ENCODE measurements around the gene TMTC2.
A peak's percentile ranks its signal among the peaks of the same experiment; 100 is the strongest.

The TMTC2 gene

DNA sequence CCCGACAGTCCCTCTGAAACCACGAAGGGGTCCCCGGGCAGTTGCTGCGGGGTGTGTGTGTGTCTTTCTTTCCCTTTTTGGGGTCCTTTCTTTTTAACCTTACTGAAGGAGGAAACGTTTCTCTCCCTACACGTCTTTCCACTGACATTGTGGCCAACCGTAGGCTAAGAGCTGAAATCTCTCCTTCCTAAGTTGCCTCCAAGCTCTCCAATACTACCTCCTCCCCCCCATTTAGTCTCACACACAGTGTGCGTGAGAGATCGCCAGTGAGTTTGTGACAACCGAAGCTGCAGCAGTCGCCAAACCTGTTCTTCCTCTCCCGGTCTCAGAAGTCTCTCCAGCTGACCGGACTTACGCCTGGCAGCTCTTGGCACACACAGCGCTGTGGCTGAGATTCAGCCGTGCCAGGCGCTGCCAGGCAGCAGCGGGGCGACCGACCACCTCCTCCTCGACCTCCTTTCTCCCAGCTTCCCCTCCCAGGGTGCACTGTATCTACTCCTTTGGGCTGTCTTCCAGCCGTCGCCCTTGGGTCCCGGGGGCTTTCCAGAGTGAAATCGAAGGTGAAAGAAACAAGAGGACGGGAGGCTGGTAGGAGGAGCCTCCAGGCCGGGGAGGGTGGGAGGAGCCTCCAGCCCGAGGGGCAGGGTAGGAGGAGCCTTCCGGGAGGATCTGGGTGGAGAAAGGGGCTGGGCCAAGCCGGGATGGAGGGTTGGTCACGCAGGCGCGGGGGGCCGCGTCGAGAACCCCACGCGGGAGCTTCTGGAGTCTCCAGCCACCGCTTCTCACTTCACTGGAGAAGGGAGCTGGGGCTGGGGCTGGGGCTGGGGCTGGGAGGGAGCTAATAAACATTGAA, at the start of gene TMTC2:
TMTC2 (plus strand) TSS at position 739 of the 853 bp plus-strand sequence.
- H3K4me3 ChIP-seq (replicated peaks; ENCODE audit: low read depth, low read length) = peak within 1 kb of the TSS; percentile 76
- TF ChIP-seq, protein P1, sequence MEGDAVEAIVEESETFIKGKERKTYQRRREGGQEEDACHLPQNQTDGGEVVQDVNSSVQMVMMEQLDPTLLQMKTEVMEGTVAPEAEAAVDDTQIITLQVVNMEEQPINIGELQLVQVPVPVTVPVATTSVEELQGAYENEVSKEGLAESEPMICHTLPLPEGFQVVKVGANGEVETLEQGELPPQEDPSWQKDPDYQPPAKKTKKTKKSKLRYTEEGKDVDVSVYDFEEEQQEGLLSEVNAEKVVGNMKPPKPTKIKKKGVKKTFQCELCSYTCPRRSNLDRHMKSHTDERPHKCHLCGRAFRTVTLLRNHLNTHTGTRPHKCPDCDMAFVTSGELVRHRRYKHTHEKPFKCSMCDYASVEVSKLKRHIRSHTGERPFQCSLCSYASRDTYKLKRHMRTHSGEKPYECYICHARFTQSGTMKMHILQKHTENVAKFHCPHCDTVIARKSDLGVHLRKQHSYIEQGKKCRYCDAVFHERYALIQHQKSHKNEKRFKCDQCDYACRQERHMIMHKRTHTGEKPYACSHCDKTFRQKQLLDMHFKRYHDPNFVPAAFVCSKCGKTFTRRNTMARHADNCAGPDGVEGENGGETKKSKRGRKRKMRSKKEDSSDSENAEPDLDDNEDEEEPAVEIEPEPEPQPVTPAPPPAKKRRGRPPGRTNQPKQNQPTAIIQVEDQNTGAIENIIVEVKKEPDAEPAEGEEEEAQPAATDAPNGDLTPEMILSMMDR (IDR thresholded peaks at IDR 0.05; ENCODE audit: low read depth, low read length, missing control alignments) = no peak
- peak; percentile 63 for DNase-seq (ENCODE audit: extremely low read depth, low read depth)

DNA sequence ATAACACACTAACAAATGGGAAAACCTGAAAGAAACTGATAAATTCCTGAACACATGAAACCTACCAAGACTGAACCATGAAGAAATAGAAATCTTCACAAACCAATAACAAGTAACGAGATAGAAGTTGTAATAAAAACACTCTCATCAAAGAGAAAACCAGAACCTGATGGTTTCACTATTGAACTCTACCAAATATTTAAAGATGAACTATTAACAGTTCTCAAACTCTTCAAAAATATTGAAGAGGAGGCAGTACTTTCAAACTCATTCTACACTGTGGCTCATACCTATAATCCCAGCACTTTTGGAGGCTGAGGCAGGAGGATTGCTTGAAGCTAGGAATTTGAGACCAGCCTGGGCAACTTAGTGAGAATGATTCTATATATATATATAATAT, 48.4 kb upstream of the TMTC2 start:
- no peak overlapping the region for H3K4me3 ChIP-seq (replicated peaks; ENCODE audit: low read depth, low read length)
- TF ChIP-seq, protein P1 (IDR thresholded peaks at IDR 0.05; ENCODE audit: low read depth, low read length, missing control alignments) = no peak
- no peak for DNase-seq (ENCODE audit: extremely low read depth, low read depth)

DNA sequence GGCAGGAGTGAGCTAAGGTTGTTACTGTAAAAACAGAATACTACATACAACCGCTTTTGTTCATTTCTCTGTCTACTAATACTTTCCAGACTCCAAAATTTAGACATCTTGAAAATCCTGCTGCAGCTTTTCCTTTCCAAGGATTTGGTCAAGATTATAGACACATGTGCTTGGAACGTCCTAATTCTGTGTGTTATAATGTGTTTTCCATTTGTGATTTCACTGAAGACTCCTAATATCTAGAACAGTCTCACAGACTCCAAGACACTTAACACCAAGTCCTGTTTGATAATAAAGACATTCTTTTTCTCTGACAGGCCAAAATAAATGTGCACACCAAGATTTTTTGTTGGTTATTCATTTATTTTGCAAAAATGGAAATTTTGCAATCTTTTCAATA, 41.8 kb upstream of the TMTC2 start:
- DNase-seq (ENCODE audit: extremely low read depth, low read depth) = no peak
- no peak overlapping the region for H3K4me3 ChIP-seq (replicated peaks; ENCODE audit: low read depth, low read length)
- TF ChIP-seq, protein P1 (IDR thresholded peaks at IDR 0.05; ENCODE audit: low read depth, low read length, missing control alignments) = no peak

DNA sequence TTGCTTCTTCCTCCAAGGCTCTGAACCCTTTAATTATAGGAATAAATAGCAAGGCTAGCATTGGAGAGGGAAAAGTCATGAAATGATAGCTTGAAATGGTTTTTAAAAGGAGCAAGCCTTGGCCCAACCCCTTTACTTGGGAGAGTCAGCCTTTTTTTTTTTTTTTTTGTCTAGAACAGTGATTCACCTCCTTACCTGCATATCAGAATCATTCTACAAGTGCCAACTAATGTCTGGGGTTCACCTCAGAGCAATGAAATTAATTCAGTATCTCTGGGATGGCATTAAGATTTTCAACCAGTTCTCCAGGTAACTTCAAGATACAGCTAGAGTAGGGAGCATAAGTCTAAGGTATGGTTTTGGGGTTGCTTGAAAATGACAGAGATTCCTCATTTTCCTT, 41.3 kb upstream of the TMTC2 start:
- TF ChIP-seq, protein P1 (IDR thresholded peaks at IDR 0.05; ENCODE audit: low read depth, low read length, missing control alignments) = no peak
- H3K4me3 ChIP-seq (replicated peaks; ENCODE audit: low read depth, low read length) = no peak overlapping the region
- DNase-seq (ENCODE audit: extremely low read depth, low read depth) = no peak

DNA sequence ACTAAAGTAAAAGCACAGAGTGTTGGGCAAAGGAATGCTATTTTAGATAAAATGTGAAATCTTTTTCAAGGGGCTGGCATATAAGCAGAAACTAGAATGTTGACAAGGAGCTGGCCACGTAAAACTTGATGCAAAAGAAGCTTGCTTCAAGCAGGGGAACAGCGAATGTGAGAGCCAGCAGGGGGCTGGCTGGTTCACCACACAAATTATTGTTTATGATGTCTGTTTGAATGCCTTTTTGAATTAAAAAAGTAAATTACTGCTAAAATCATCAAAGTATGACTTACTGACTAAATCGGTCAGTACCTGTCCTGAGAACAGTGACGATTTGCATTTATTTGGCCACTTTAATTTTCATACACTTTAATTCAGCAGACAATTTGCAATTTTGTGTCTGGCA, 38.9 kb upstream of the TMTC2 start:
- H3K4me3 ChIP-seq (replicated peaks; ENCODE audit: low read depth, low read length) = no peak overlapping the region
- TF ChIP-seq, protein P1 (IDR thresholded peaks at IDR 0.05; ENCODE audit: low read depth, low read length, missing control alignments) = no peak
- no peak for DNase-seq (ENCODE audit: extremely low read depth, low read depth)

DNA sequence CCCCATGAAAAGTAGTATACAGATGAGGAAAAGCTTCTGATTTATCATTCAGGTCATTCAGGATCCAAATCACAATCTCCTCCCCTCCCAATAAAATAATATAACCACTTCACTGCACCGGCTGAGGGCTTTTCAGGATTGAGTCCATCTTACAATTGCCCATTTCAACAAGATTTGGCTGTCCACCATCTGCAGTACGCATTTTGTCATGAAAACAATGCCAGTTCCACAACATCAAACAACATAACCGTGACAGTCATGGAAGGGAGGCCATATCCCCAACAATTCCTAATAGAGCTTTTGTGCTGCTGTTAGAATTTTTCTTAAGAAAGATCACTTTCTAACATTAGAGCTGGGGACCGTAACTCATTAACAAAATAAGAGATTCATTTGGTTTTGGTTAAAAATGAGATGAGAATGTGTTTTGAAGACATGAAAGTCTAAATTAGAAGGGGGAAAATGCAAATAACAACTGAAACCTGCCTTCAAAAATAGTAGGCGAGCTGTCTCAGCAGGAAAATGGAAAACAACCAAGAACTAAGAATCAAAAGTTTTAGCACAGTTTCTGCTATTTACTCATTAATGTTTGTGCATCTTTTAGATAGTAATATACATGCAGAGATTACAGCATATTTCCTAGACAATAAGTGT, 38.3 kb upstream of the TMTC2 start:
- TF ChIP-seq, protein P1 (IDR thresholded peaks at IDR 0.05; ENCODE audit: low read depth, low read length, missing control alignments) = no peak
- no peak for DNase-seq (ENCODE audit: extremely low read depth, low read depth)
- H3K4me3 ChIP-seq (replicated peaks; ENCODE audit: low read depth, low read length) = no peak overlapping the region

Data from HFF-Myc (cell line).